Spleen (tissue), 7 donors: ENCODE results near the gene CACNG8.

Experiments used
- CTCF ChIP-seq, 11 experiments: fragments of 200-600 bp in 7 of 11; fragments of 450-650 bp in 4 of 11; sonication (generic) in 4 of 11; IDR thresholded peaks in 8 of 11; conservative IDR thresholded peaks in 3 of 11; 1 replicate in 7 of 11; 2 replicates in 4 of 11; pipeline versions ENCODE4 v1.4.0 to v1.8.0; 2016 to 2021; ENCODE audit warnings: antibody characterized with exemption in 11 of 11, inconsistent platforms in 4 of 11, mild to moderate bottlenecking in 1 of 11
- POLR2A ChIP-seq, 3 donors: fragments of 450-650 bp; IDR thresholded peaks; one replicate each; pipeline ENCODE4 v1.5.1; 2017; ENCODE audit warnings: antibody characterized with exemption in 3 of 3, mild to moderate bottlenecking in 1 of 3
- donor health status: DM: no; HTN: no; CAD: no; lungs with moderate emphysema.
- donor health status: DM: no; HTN: no; CAD: no.
- donor health status: DM: no; HTN: no; CAD: no.

- TF ChIP-seq CTCF (IDR thresholded peaks at IDR 0.05 in 8 of 11, conservative IDR thresholded peaks at IDR 0.05 in 3 of 11): no peak
- no peak for TF ChIP-seq POLR2A (IDR thresholded peaks at IDR 0.05)
Measured at GRCh38 chr19:53977991-53978731, 15.4 kb downstream of the CACNG8 start.
